IMR-90 (cell line): ENCODE results near the gene HOXD3. TPM values are rescaled to one million over a fixed set of nuclear protein-coding genes. Genes with fewer than 3 reads are reported as not detected.

Experiments used
- ATAC-seq: fragments of 200-7000 bp; cut with Tn5 transposase; 2 replicates; pipeline ENCODE4 v1.9.1; 2020; ENCODE audit warnings: low read depth, mild to moderate bottlenecking, moderate library complexity
- BruUV-seq: library from RNA; stranded (reverse); fragments of 400-500 nt; replicated peaks from 2 replicates; lab custom pipeline; 2021; lab: Mats Ljungman, UMichigan
- CTCF ChIA-PET: fragments of 300-600 bp; formaldehyde crosslinking; extraction: SDS; loops from one replicate; lab custom pipeline; 2021; ENCODE audit warnings: antibody characterized with exemption; lab: Yijun Ruan, JAX
- POLR2A ChIA-PET: fragments of 300-600 bp; sonication (Branson Sonifier 250); formaldehyde crosslinking; loops from one replicate; lab custom pipeline; 2022; ENCODE audit warnings: antibody characterized with exemption; ENCODE audit not compliant: unreplicated experiment; lab: Charles Lee
- DNase-seq: peaks from one replicate; pipeline ENCODE4 v3.0.0; 2013
- H2AFZ ChIP-seq: replicated peaks from 2 replicates; pipeline ENCODE3; 2013; ENCODE audit warnings: low read length, mild to moderate bottlenecking; ENCODE audit not compliant: poor library complexity
- H2AK5ac ChIP-seq: 2 replicates; pipeline ENCODE4 v1.6.1; 2013; ENCODE audit warnings: low read depth, low read length, inconsistent platforms
- H2AK9ac ChIP-seq: replicated peaks from 2 replicates; pipeline ENCODE3; 2013; ENCODE audit warnings: mild to moderate bottlenecking, low read depth, low read length, moderate library complexity; ENCODE audit not compliant: poor library complexity
- H2BK120ac ChIP-seq: 2 replicates; pipeline ENCODE4 v1.6.1; 2013; ENCODE audit warnings: low read depth, low read length, inconsistent platforms
- H2BK15ac ChIP-seq: 3 replicates; pipeline ENCODE4 v1.6.1; 2013; ENCODE audit warnings: low read depth, low read length, inconsistent platforms
- H2BK20ac ChIP-seq: 2 replicates; pipeline ENCODE4 v1.6.1; 2013; ENCODE audit warnings: low read depth, mild to moderate bottlenecking, inconsistent platforms, low read length, moderate library complexity
- H2BK5ac ChIP-seq: 2 replicates; pipeline ENCODE4 v1.6.1; 2013; ENCODE audit warnings: mild to moderate bottlenecking, low read depth, low read length, inconsistent platforms; ENCODE audit not compliant: poor library complexity, severe bottlenecking
- H3K14ac ChIP-seq: replicated peaks from 2 replicates; pipeline ENCODE4 v1.6.1; 2013; ENCODE audit warnings: low read depth, low read length, inconsistent platforms
- H3K18ac ChIP-seq: 2 replicates; pipeline ENCODE4 v1.6.1; 2013; ENCODE audit warnings: low read depth, low read length, control low read depth
- H3K23ac ChIP-seq: 2 replicates; pipeline ENCODE4 v1.6.1; 2013; ENCODE audit warnings: low read depth, low read length, inconsistent platforms
- H3K27ac ChIP-seq: 2 replicates; pipeline ENCODE4 v1.5.1; 2013; ENCODE audit warnings: mild to moderate bottlenecking, control low read depth, low read length; ENCODE audit not compliant: insufficient read depth
- H3K27me3 ChIP-seq: 2 replicates; pipeline ENCODE4 v1.6.1; 2013; ENCODE audit warnings: low read length; ENCODE audit not compliant: control insufficient read depth, insufficient read depth
- H3K36me3 ChIP-seq: 2 replicates; pipeline ENCODE4 v1.6.1; 2013; ENCODE audit warnings: low read length, mixed read lengths; ENCODE audit not compliant: control insufficient read depth, insufficient read depth
- H3K4ac ChIP-seq: 2 replicates; pipeline ENCODE4 v1.6.1; 2013; ENCODE audit warnings: low read depth, low read length, inconsistent platforms
- H3K4me1 ChIP-seq: 2 replicates; pipeline ENCODE4 v1.6.1; 2013; ENCODE audit warnings: low read length, mixed read lengths; ENCODE audit not compliant: control insufficient read depth, insufficient read depth
- H3K4me2 ChIP-seq: 2 replicates; pipeline ENCODE4 v1.6.1; 2013; ENCODE audit warnings: low read depth, mild to moderate bottlenecking, control low read depth, low read length, moderate library complexity
- H3K4me3 ChIP-seq: 2 replicates; pipeline ENCODE4 v1.5.1; 2013; ENCODE audit warnings: low read depth, mild to moderate bottlenecking, control low read depth, low read length, moderate library complexity; ENCODE audit not compliant: insufficient read depth
- H3K56ac ChIP-seq: 2 replicates; pipeline ENCODE4 v1.6.1; 2013; ENCODE audit warnings: low read length, inconsistent platforms; ENCODE audit not compliant: insufficient read depth; ENCODE audit errors: extremely low read depth
- H3K79me1 ChIP-seq, 2 experiments: 2 replicates each; pipeline ENCODE4 v1.6.1; 2013; ENCODE audit warnings: low read length in 2 of 2, inconsistent platforms in 1 of 2, low read depth in 1 of 2
- H3K9ac ChIP-seq: 2 replicates; pipeline ENCODE4 v1.6.1; 2013; ENCODE audit warnings: low read depth, low read length, control low read depth
- H3K9me1 ChIP-seq: 2 replicates; pipeline ENCODE4 v1.6.1; 2013; ENCODE audit warnings: low read length, inconsistent platforms; ENCODE audit not compliant: insufficient read depth
- H3K9me3 ChIP-seq: 2 replicates; pipeline ENCODE4 v1.6.1; 2013; ENCODE audit warnings: low read length; ENCODE audit not compliant: control insufficient read depth, insufficient read depth
- H4K20me1 ChIP-seq: 2 replicates; pipeline ENCODE4 v1.6.1; 2013; ENCODE audit warnings: low read length, inconsistent platforms; ENCODE audit not compliant: insufficient read depth
- H4K5ac ChIP-seq: 2 replicates; pipeline ENCODE4 v1.6.1; 2013; ENCODE audit warnings: mild to moderate bottlenecking, low read depth, low read length, control low read depth
- H4K8ac ChIP-seq, 2 experiments: 2 replicates each; pipeline ENCODE4 v1.6.1; 2013; ENCODE audit warnings: low read depth in 2 of 2, low read length in 2 of 2, control low read depth in 1 of 2, inconsistent platforms in 1 of 2
- H4K91ac ChIP-seq: 2 replicates; pipeline ENCODE4 v1.6.1; 2013; ENCODE audit warnings: low read depth, low read length, inconsistent platforms; ENCODE audit not compliant: insufficient read depth
- BHLHE40 ChIP-seq: fragments of 150-350 bp; IDR thresholded peaks from 2 replicates; pipeline ENCODE4 v1.6.1; 2016; ENCODE audit warnings: mild to moderate bottlenecking, low read depth, low read length
- CEBPB ChIP-seq: IDR thresholded peaks from 2 replicates; pipeline ENCODE4 v1.6.1; 2012; ENCODE audit warnings: low read depth, low read length, improper control_type of control experiment
- CHD1 ChIP-seq: IDR thresholded peaks from 2 replicates; pipeline ENCODE4 v1.6.1; 2012; ENCODE audit warnings: low read depth, low read length, improper control_type of control experiment
- FOS ChIP-seq: fragments of 150-350 bp; IDR thresholded peaks from 2 replicates; pipeline ENCODE4 v1.6.1; 2016; ENCODE audit warnings: low read depth, low read length
- MAFK ChIP-seq: IDR thresholded peaks from 2 replicates; pipeline ENCODE4 v1.6.1; 2012; ENCODE audit warnings: low read depth, low read length, improper control_type of control experiment
- MAZ ChIP-seq: IDR thresholded peaks from 2 replicates; pipeline ENCODE4 v1.6.1; 2012; ENCODE audit warnings: low read depth, mild to moderate bottlenecking, low read length, improper control_type of control experiment, moderate library complexity, borderline replicate concordance
- MXI1 ChIP-seq: IDR thresholded peaks from 2 replicates; pipeline ENCODE4 v1.6.1; 2012; ENCODE audit warnings: low read depth, mild to moderate bottlenecking, low read length, moderate library complexity, borderline replicate concordance
- NFE2L2 ChIP-seq: fragments of 150-350 bp; IDR thresholded peaks from 2 replicates; pipeline ENCODE4 v1.6.1; 2016; ENCODE audit warnings: low read depth, mild to moderate bottlenecking, low read length
- POLR2A ChIP-seq: IDR thresholded peaks from 2 replicates; pipeline ENCODE4 v1.6.1; 2012; ENCODE audit warnings: mild to moderate bottlenecking, low read depth, low read length
- RAD21 ChIP-seq: IDR thresholded peaks from 2 replicates; pipeline ENCODE4 v1.6.1; 2012; ENCODE audit warnings: low read length, improper control_type of control experiment
- RCOR1 ChIP-seq: IDR thresholded peaks from 2 replicates; pipeline ENCODE4 v1.6.1; 2012; ENCODE audit warnings: mild to moderate bottlenecking, low read length, improper control_type of control experiment; ENCODE audit not compliant: insufficient replicate concordance
- RFX5 ChIP-seq: IDR thresholded peaks from 2 replicates; pipeline ENCODE4 v1.8.0; 2012; ENCODE audit warnings: low read depth, mild to moderate bottlenecking, low read length, moderate library complexity
- SMC3 ChIP-seq: fragments of 150-350 bp; IDR thresholded peaks from 2 replicates; pipeline ENCODE4 v1.6.1; 2016; ENCODE audit warnings: low read depth, mild to moderate bottlenecking, antibody characterized with exemption, low read length, moderate library complexity
- WGBS, 2 experiments: methylation state at CpG; one replicate each; pipeline versions ENCODE4 v1.1.5 to v1.1.7; 2013; ENCODE audit warnings: missing lambda C conversion rate in 2 of 2; ENCODE audit not compliant: insufficient read length in 1 of 2; ENCODE audit errors: extremely low coverage in 2 of 2; 5-methylcytosine and 5-hydroxymethylcytosine counted together
- dilution Hi-C: fragments of 300-500 bp; cut with HindIII; formaldehyde crosslinking; loops from one replicate; pipeline ENCODE4 v1.14.3; 2018; ENCODE audit warnings: low sequenced_read_pairs; ENCODE audit not compliant: unreplicated experiment
- in situ Hi-C: fragments of 300-500 bp; cut with MboI; formaldehyde crosslinking; loops from 3 replicates; pipeline ENCODE4 v1.14.3; 2019; ENCODE audit warnings: low sequenced_read_pairs, inconsistent platforms, mixed read lengths
- intact Hi-C: fragments of 100-400 bp; cut with micrococcal nuclease; formaldehyde crosslinking; loops from 2 replicates; pipeline ENCODE4 v1.10.0; 2022
- polyA plus RNA-seq, 3 experiments: library from polyadenylated mRNA; depleted of rRNA; stranded (reverse); fragments of >200 nt; gene quantifications; 2 replicates each; pipeline ENCODE4 v1.2.3, GENCODE V29; 2012; ENCODE audit warnings: low replicate concordance in 1 of 3
- total RNA-seq: library from RNA; depleted of rRNA; stranded (reverse); fragments of >200 nt; gene quantifications from 2 replicates; pipeline ENCODE4 v1.2.3, GENCODE V29; 2012
- TF ChIP-seq, protein P1 (sequence below): conservative IDR thresholded peaks from 2 replicates; pipeline ENCODE4 v1.5.1; 2012; ENCODE audit warnings: mild to moderate bottlenecking, low read depth, low read length, improper control_type of control experiment
- TF ChIP-seq, protein P2 (sequence below): fragments of 150-350 bp; IDR thresholded peaks from 2 replicates; pipeline ENCODE4 v1.6.1; 2016; ENCODE audit warnings: low read depth, mild to moderate bottlenecking, low read length, moderate library complexity, borderline replicate concordance
- TF ChIP-seq, protein P3 (sequence below): fragments of 150-350 bp; IDR thresholded peaks from 2 replicates; pipeline ENCODE4 v1.6.1; 2017; ENCODE audit warnings: mild to moderate bottlenecking, antibody characterized with exemption, low read length, low read depth

The HOXD3 gene
- total and polyA plus RNA-seq, 2 of the 4 experiments (the other 2 are of a cell fraction) = not detected

DNA sequence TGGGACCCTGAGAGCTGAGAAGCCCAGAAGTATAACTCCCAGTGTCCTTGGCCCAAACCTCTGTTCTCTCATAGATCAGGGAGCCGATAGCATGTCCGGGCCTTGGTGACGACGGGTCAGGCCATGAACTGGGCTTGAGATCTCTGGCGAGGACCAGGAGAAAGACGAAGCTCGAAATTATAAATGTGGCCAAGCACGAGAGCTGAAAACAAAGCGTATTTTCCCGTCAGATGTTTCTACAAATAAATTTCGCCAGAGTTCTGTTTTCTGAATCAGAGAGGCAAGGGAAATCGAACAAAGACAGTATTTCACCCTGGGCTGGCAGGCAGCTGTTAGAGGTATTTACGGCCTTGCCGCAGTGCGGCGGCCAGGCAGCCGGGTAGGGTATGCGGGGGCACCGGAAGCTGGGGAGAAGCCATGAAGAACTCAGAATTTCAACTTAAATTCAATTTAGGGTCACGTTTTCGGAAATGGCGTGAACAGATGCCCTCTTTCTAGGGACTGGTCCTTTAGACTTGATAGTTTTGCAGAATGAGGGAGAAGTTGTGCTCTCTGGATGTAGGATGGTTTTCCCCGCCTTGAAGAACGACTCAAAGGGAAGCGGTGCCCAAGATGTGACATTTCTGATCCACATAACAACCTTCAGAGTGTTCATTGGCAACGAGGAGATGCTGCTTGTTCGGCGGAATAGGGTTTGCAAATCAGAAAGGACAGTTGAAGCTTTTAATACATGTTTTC is 18.0 kb upstream of the HOXD3 start:
- Histone ChIP-seq H4K8ac (no peak overlapping the region), H2BK20ac (no peak overlapping the region), H3K4me3 (no peak overlapping the region), H4K91ac (no peak overlapping the region), H4K5ac (no peak overlapping the region), H3K9ac (no peak overlapping the region), H3K9me3 (peaks cover 3% of the 10 kb centered on the region), H3K4ac (no peak overlapping the region), H2AFZ (no peak overlapping the region), H3K36me3 (no peaks in the 10 kb centered on the region), H3K56ac (no peak overlapping the region), H2BK120ac (no peak overlapping the region), H3K27me3 (peaks cover 79% of the 10 kb centered on the region), H4K20me1 (no peaks in the 10 kb centered on the region), H3K23ac (no peak overlapping the region), H2BK5ac (no peak overlapping the region), H3K27ac (no peak overlapping the region), H3K4me1 (no peaks in the 10 kb centered on the region), H3K79me1 (no peaks in the 10 kb centered on the region), H2BK15ac (no peak overlapping the region), H3K18ac (no peak overlapping the region), H3K9me1 (no peaks in the 10 kb centered on the region), H2AK9ac (no peak overlapping the region), H3K14ac (no peak overlapping the region), H3K4me2 (no peak overlapping the region), H2AK5ac (no peak overlapping the region)
- dilution Hi-C loops (no loop called here), intact Hi-C loops (no loop called here), in situ Hi-C loops (no loop called here)
- no TSS peak for BruUV-seq
- no peak for ATAC-seq
- 13% methylated on average over 11 of the region's 28 CpGs; no CpG with 5 or more reads in 1 of the 2 experiments for WGBS, 2 experiments
- POLR2A ChIA-PET = no interaction called here
- TF ChIP-seq NFE2L2 = no peak
- TF ChIP-seq, protein P1, sequence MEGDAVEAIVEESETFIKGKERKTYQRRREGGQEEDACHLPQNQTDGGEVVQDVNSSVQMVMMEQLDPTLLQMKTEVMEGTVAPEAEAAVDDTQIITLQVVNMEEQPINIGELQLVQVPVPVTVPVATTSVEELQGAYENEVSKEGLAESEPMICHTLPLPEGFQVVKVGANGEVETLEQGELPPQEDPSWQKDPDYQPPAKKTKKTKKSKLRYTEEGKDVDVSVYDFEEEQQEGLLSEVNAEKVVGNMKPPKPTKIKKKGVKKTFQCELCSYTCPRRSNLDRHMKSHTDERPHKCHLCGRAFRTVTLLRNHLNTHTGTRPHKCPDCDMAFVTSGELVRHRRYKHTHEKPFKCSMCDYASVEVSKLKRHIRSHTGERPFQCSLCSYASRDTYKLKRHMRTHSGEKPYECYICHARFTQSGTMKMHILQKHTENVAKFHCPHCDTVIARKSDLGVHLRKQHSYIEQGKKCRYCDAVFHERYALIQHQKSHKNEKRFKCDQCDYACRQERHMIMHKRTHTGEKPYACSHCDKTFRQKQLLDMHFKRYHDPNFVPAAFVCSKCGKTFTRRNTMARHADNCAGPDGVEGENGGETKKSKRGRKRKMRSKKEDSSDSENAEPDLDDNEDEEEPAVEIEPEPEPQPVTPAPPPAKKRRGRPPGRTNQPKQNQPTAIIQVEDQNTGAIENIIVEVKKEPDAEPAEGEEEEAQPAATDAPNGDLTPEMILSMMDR = no peak
- no peak for TF ChIP-seq RFX5
- TF ChIP-seq POLR2A = no peak
- TF ChIP-seq MXI1 = no peak
- no peak for TF ChIP-seq RCOR1
- TF ChIP-seq BHLHE40 = no peak
- TF ChIP-seq SMC3 = no peak
- no peak for TF ChIP-seq CHD1
- TF ChIP-seq MAFK = no peak
- TF ChIP-seq FOS = no peak
- TF ChIP-seq RAD21 = no peak
- TF ChIP-seq, protein P2, sequence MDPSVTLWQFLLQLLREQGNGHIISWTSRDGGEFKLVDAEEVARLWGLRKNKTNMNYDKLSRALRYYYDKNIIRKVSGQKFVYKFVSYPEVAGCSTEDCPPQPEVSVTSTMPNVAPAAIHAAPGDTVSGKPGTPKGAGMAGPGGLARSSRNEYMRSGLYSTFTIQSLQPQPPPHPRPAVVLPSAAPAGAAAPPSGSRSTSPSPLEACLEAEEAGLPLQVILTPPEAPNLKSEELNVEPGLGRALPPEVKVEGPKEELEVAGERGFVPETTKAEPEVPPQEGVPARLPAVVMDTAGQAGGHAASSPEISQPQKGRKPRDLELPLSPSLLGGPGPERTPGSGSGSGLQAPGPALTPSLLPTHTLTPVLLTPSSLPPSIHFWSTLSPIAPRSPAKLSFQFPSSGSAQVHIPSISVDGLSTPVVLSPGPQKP = no peak
- TF ChIP-seq, protein P3, sequence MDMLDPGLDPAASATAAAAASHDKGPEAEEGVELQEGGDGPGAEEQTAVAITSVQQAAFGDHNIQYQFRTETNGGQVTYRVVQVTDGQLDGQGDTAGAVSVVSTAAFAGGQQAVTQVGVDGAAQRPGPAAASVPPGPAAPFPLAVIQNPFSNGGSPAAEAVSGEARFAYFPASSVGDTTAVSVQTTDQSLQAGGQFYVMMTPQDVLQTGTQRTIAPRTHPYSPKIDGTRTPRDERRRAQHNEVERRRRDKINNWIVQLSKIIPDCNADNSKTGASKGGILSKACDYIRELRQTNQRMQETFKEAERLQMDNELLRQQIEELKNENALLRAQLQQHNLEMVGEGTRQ = no peak
- no peak for TF ChIP-seq MAZ
- TF ChIP-seq CEBPB = no peak
- CTCF ChIA-PET = interaction anchor here (0.6 to 2.5 kb wide), 3 partner anchors 498 to 679 kb away, joined by 4 to 18 read pairs (median 4); no protein-coding TSS in a partner anchor
- no peak for DNase-seq
